GM12878 (cell line): ENCODE data around the gene DCBLD2. TPM values are rescaled to one million over a fixed set of nuclear protein-coding genes. Genes with fewer than 3 reads are reported as not detected.

Experiments
- ATAC-seq: fragments of 200-7000 bp; cut with Tn5 transposase; 3 replicates; pipeline ENCODE4 v1.9.1; 2020; ENCODE audit warnings: mild to moderate bottlenecking, moderate library complexity
- BruUV-seq: library from RNA; stranded (reverse); fragments of 400-500 nt; replicated peaks from 2 replicates; lab custom pipeline; 2021; lab: Mats Ljungman, UMichigan
- CTCF ChIA-PET: fragments of 300-600 bp; sonication (Branson Sonifier 250); formaldehyde crosslinking; extraction: SDS; loops from one replicate; lab custom pipeline; 2021; ENCODE audit warnings: inconsistent platforms; lab: Yijun Ruan, JAX
- POLR2A ChIA-PET: fragments of 350-600 bp; formaldehyde crosslinking; extraction: SDS; loops from one replicate; lab custom pipeline; 2021; ENCODE audit warnings: inconsistent platforms; lab: Charles Lee
- RAD21 ChIA-PET: fragments of 300-600 bp; sonication (Branson Sonifier 250); formaldehyde crosslinking; loops from one replicate; lab custom pipeline; 2023; ENCODE audit warnings: antibody characterized with exemption; ENCODE audit not compliant: unreplicated experiment; lab: Charles Lee
- SMC1A ChIA-PET: fragments of 300-600 bp; sonication (Branson Sonifier 250); formaldehyde crosslinking; loops from one replicate; lab custom pipeline; 2023; ENCODE audit not compliant: unreplicated experiment, uncharacterized antibody; lab: Charles Lee
- DNase-seq: peaks from one replicate; pipeline ENCODE4 v3.0.0-alpha.2; 2011; ENCODE audit warnings: low read depth, low spot score
- FAIRE-seq: peaks from 3 replicates; lab custom pipeline; 2011; peaks lifted over from hg19 to GRCh38; lab: Jason Lieb, UNC
- H2AFZ ChIP-seq: 2 replicates; pipeline ENCODE4 v1.6.0; 2011; ENCODE audit warnings: low read depth, low read length, control low read depth; ENCODE audit not compliant: control insufficient read depth
- H3K27ac ChIP-seq: 2 replicates; pipeline ENCODE4 v1.5.1; 2011; ENCODE audit warnings: control low read depth; ENCODE audit not compliant: control insufficient read depth, insufficient read depth
- H3K27me3 ChIP-seq, 2 experiments: replicated peaks in 1 of 2; 2 replicates each; pipeline versions ENCODE4 v1.6.0 to v1.6.1; 2011; ENCODE audit warnings: low read length in 1 of 2; ENCODE audit not compliant: control insufficient read depth in 2 of 2, insufficient read depth in 2 of 2
- H3K36me3 ChIP-seq, 2 experiments: 2 replicates each; pipeline ENCODE4 v1.5.1; 2011; ENCODE audit warnings: low read length in 1 of 2; ENCODE audit not compliant: control insufficient read depth in 2 of 2, insufficient read depth in 2 of 2
- H3K4me1 ChIP-seq: 2 replicates; pipeline ENCODE4 v1.6.1; 2011; ENCODE audit warnings: mild to moderate bottlenecking, low read length, moderate library complexity, mixed read lengths; ENCODE audit not compliant: control insufficient read depth, insufficient read depth
- H3K4me2 ChIP-seq: 2 replicates; pipeline ENCODE4 v1.6.0; 2011; ENCODE audit warnings: control low read depth; ENCODE audit not compliant: control insufficient read depth, insufficient read depth
- H3K4me3 ChIP-seq: fragments of 200-600 bp; sonication (generic); 2 replicates; pipeline ENCODE4 v1.5.1; 2016
- H3K79me2 ChIP-seq: 2 replicates; pipeline ENCODE4 v1.6.0; 2011; ENCODE audit warnings: low read length; ENCODE audit not compliant: control insufficient read depth, insufficient read depth
- H3K9ac ChIP-seq: 2 replicates; pipeline ENCODE4 v1.8.0; 2011; ENCODE audit warnings: low read length, control low read depth, mixed read lengths; ENCODE audit not compliant: control insufficient read depth, insufficient read depth
- H3K9me3 ChIP-seq: replicated peaks from 3 replicates; pipeline ENCODE4 v1.5.1; 2011; ENCODE audit warnings: mild to moderate bottlenecking, low read length; ENCODE audit not compliant: control insufficient read depth, insufficient read depth
- H4K20me1 ChIP-seq: 2 replicates; pipeline ENCODE4 v1.6.0; 2011; ENCODE audit not compliant: control insufficient read depth, insufficient read depth
- CHD1 ChIP-seq: IDR thresholded peaks from 2 replicates; pipeline ENCODE4 v1.6.1; 2012; ENCODE audit warnings: low read depth, low read length, improper control_type of control experiment
- CREB1 ChIP-seq: IDR thresholded peaks from 2 replicates; pipeline ENCODE4 v1.6.1; 2012; ENCODE audit warnings: low read depth, mild to moderate bottlenecking, inconsistent platforms
- JUND ChIP-seq: IDR thresholded peaks from 2 replicates; pipeline ENCODE4 v1.6.1; 2012; ENCODE audit warnings: low read depth, mild to moderate bottlenecking, low read length, improper control_type of control experiment, moderate library complexity
- KLF5 ChIP-seq: fragments of 450-650 bp; IDR thresholded peaks from 2 replicates; pipeline ENCODE4 v1.6.1; 2014; ENCODE audit warnings: mild to moderate bottlenecking; ENCODE audit not compliant: partially characterized antibody
- MEF2A ChIP-seq: IDR thresholded peaks from 2 replicates; pipeline ENCODE4 v1.6.1; 2011; ENCODE audit warnings: low read depth, mild to moderate bottlenecking, low read length, moderate library complexity; ENCODE audit not compliant: insufficient read depth
- WGBS: methylation state at CpG from one replicate; pipeline ENCODE4 v1.1.6; 2016; ENCODE audit warnings: low lambda C conversion rate; ENCODE audit not compliant: insufficient replicate concordance, insufficient coverage; ENCODE audit errors: missing lambda C conversion rate; 5-methylcytosine and 5-hydroxymethylcytosine counted together
- in situ Hi-C: fragments of 300-500 bp; cut with MboI; formaldehyde crosslinking; loops from 9 replicates; pipeline ENCODE4 v1.14.3; 2018; ENCODE audit warnings: mixed read lengths
- intact Hi-C: fragments of 100-400 bp; cut with micrococcal nuclease; formaldehyde crosslinking; loops from one replicate; pipeline ENCODE4 v1.14.2; 2022; ENCODE audit not compliant: unreplicated experiment
- polyA plus RNA-seq, 11 experiments: library from polyadenylated mRNA; depleted of rRNA in 4 of 11; unstranded in 6 of 11; stranded (reverse) in 5 of 11; fragments of >200 nt; fragmentation: Nextera tagmentation in 4 of 11; fragmentation: Illumina TruSeq in 1 of 11; extraction: Ambion mirVana in 4 of 11; extraction: Trizol in 1 of 11; gene quantifications; 1 replicate in 1 of 11; 2 replicates in 10 of 11; pipeline versions ENCODE4 v1.2.1 to v1.2.3, GENCODE V29; 2011 to 2016; ENCODE audit warnings: inconsistent platforms in 2 of 11, missing spikeins in 2 of 11, low read depth in 1 of 11
- total RNA-seq, 4 experiments: library from RNA; depleted of rRNA in 3 of 4; stranded (reverse); fragments of >200 nt in 3 of 4; fragmentation: Illumina TruSeq in 1 of 4; extraction: Trizol in 1 of 4; gene quantifications; 2 replicates each; pipeline versions ENCODE4 v1.2.1 to v1.2.3, GENCODE V29; 2013 to 2021
- TF ChIP-seq, protein P1 (sequence below): IDR thresholded peaks from 2 replicates; pipeline ENCODE4 v1.6.1; 2012; ENCODE audit warnings: low read length, inconsistent platforms

The DCBLD2 gene
- total and polyA plus RNA-seq, 10 of the 15 experiments (the other 5 are each of a cell fraction or from before 2014, with no cell fraction given): 1.6 to 5.9 (median 4.7) TPM

DNA sequence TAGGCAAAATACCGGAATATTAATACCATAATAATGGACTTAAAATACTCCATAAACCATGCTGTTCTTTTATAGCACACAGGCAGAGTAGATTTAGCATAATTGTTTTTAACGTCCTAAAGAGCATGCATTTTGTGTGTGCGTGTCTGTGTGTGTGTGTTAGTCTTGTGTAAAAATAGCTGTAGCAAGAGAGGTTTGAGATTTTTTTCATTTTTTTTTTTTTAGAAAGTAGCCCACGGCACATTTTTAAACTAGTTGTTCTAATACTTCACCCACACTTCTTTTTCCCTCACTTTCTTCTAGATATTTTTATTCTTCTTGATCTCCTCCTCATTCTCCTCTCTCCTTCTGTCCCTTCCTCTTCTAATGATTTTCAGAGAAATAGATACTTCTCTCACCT lies 145.9 kb downstream of the DCBLD2 start:
- Histone ChIP-seq H3K79me2 (no peaks in the 10 kb centered on the region; the same call in none of the 2 replicates), H3K27ac (no peak overlapping the region), H2AFZ (no peak overlapping the region), H3K27me3 (no peaks in the 10 kb centered on the region), H3K9me3 (no peaks in the 10 kb centered on the region), H3K4me2 (no peak overlapping the region), H3K36me3 (peaks cover 3% of the 10 kb centered on the region in 2 experiments; a peak in 2 of 4 replicates), H4K20me1 (no peaks in the 10 kb centered on the region), H3K9ac (no peak overlapping the region), H3K4me1 (no peaks in the 10 kb centered on the region; the same call in 1 of the 2 replicates), H3K4me3 (no peak overlapping the region)
- TF ChIP-seq JUND (no peak), KLF5 (no peak), MEF2A (no peak), CREB1 (no peak), CHD1 (no peak)
- TF ChIP-seq, protein P1, sequence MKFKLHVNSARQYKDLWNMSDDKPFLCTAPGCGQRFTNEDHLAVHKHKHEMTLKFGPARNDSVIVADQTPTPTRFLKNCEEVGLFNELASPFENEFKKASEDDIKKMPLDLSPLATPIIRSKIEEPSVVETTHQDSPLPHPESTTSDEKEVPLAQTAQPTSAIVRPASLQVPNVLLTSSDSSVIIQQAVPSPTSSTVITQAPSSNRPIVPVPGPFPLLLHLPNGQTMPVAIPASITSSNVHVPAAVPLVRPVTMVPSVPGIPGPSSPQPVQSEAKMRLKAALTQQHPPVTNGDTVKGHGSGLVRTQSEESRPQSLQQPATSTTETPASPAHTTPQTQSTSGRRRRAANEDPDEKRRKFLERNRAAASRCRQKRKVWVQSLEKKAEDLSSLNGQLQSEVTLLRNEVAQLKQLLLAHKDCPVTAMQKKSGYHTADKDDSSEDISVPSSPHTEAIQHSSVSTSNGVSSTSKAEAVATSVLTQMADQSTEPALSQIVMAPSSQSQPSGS: no peak
- ChIA-PET RAD21 (interaction anchor here (0.8 to 4.7 kb wide), 9 partner anchors 9 to 201 kb away, joined by 3 to 28 read pairs (median 5); no protein-coding TSS in a partner anchor), SMC1A (interaction anchor here (0.7 to 10.6 kb wide), 16 partner anchors 8 to 158 kb away, joined by 3 to 139 read pairs (median 5); partner anchors contain the start of gene ST3GAL6), CTCF (interaction anchor here (0.6 to 1.6 kb wide), 4 partner anchors 9 to 16 kb away, joined by 3 to 7 read pairs (median 4); no protein-coding TSS in a partner anchor), POLR2A (interaction anchor here (0.7 to 3.4 kb wide), 9 partner anchors 9 to 165 kb away, joined by 3 to 29 read pairs (median 3); no protein-coding TSS in a partner anchor)
- intact Hi-C loops (no loop called here), in situ Hi-C loops (no loop called here)
- no TSS peak for BruUV-seq
- ATAC-seq (no peak), FAIRE-seq (no peak), DNase-seq (no peak)
- 68% methylated on average over 4 of the region's 4 CpGs for WGBS
